ENCODE results near the gene DHCR24.

Gene DHCR24

DNA sequence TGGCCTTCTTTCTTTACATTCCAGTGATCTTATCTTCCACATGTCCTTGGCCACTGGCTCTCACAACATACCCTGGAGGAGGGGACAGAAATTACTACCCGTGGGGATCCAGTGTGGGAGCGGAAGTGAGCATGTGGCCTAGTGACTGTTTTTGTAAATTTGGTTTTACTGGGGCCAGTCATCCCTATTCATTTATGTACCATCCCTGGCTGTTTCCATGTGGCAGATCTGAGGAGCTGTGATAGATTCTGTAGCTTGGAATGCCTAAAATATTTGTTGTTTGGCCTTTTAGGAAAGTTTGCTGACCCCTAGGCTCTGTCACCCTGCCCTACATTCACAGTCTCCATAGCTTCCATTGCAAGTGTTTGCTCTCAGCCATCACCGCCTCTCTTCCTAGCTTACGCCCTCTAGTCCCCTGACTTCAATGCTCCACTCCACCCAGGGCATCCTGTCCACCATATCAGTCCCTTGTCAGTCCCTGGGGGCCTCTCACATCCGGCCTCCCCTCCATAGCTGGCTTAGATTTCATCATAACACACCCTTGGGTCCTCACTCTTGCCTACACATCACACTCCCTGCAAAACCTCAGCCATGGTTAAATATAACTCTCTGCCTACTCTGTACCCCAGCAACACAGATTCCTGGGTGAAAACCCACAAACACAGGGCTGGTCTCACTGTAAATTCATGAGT, 25.8 kb downstream of the DHCR24 start:
- DNase-seq, result no peak

DNA sequence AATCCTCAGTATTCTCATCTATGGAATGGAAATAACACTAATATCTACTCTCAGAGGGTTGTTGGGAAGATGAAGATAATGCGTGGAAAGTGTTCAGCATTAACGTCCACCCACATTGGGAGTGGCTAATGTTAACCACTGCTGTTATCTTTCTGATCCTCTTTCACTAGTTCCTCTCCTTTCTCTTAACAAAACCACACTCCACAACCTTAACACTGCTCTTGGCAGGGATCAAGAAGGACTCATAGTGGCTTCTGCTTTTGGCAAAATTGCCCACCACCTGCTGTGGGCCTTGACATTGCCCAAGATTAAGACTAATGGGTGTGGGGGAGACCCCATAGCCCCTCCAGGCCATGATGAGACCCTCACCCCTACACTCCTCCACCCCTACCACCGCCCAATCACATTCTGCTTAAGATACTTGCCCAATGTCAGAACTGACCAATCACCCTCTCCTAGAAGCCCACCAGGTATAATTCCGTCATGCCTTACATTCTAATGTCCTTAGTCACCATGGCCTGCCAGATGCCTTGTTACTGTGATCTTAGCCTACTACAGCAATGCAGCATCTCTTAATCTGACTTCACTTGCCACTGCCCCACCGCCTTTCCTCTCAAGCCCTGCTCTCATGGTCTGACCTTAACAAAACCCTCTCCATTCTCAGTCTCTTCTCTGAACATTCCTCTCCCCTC, 27.1 kb downstream of the DHCR24 start:
- DNase-seq, result no peak

DNA sequence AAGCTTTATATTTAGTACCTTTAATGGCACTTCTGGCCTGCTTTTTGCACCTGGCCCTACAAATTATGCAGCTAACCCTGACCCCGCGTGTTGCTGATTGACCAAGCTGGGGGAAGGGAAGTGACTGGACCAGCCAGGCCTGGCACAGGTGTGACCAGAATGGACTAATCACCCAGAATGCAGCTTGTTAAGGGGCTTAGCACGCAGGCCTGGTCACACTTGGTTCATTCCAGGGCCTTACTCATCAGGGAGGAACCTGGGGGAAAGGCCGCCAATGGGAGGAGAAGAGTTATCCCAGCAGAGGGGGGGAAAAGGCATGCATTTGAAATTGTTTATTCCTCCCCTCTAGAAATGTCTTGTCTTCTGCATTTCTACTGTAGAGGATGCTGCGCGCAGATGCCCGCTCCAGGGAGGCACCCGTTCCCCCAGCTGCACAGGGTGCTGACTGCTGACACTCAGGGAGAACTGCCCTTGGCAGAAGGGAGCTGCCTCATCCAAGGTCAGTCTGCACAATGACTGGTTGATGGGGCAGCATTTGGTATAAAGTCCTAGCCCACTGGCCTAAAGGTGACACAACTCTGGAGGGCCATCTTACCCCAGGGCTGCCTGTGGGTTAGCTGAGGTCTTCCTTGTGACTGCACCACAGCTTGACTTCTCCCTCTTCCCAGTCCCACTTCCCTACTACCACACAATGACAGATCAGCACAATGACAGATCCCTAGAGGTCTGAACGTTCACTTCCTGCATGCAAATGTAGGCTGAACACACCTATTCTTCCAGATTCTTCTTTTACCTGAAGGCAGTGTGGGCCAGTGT, 29.0 kb downstream of the DHCR24 start:
- no peak for DNase-seq

DNA sequence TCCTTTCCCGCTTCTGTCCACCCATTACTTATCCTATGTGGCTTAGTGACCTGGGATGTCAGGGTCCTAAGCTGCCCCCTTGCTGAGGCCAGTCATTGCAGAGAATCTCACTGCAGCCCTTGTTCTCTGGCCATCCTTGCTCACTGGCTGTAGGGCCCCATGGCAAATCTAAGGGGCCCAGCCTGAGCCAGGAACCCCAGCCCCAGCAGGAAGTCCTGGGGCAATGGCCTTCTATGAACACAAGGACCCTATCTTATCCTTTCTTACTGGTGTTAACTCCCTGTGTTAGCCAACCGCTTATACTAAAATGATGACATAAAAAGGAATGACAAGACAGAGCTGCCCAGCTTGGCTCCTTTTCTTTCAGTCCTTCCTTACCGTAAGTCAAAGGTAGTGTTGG, 29.9 kb downstream of the DHCR24 start:
- DNase-seq, result no peak

DNA sequence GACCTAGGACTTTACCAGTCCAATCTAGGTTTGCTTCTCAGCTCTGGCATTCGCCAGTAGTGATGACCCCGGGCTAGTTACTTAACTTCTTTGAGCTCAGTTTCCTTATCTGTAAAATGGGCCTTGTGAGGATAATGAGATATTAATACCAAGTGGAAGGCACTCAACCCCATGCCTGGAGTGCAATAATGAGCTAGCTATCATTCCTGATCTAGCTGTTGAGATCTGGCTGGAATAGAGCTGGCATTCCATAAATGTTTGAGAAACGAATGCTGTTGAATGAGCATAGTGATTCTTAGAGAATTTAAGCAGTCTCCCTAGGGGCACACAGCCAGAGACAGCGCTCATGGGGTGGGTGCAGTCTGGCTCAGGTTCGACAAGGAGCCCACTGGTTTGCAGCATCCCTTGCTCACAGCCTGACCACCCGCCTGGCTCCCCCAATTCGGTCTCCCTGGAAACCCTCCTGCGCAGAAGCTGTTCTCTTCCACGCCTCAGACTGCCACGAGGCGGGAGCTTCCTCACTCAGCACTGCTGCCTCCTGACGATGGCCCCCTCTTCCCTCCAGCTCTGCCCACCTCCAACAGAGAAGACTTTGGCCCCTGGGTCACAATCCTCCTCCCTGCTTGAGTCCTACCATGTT, 32.5 kb downstream of the DHCR24 start:
- no peak for DNase-seq

DNA sequence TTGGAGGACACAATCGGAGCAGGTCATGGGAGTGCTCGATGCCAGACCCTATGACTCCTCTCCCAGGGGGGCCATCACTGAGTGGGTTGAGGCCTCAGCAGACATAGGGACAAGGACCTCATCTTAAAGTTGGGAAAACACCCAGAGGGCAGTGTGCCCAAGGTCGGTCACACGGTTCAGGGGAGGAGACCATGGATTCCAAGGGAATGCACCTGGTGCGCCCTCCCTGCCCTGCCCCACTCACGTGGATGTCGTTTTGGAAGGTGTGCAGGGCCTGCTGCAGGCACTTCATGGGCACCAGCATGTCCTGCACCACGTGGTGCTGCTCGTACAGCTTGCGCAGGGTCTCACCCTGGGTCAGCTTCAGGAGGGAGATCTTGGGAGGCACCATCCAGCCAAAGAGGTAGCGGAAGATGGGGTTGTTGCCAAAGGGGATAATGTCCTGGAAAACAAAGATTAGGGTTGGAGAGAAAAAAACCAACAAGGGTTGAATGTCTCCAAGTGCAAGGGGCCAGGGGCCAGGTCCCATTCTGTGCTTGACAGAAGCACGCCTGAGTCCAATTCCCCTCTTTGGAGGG, 33.1 kb downstream of the DHCR24 start:
- no peak for DNase-seq

DNA sequence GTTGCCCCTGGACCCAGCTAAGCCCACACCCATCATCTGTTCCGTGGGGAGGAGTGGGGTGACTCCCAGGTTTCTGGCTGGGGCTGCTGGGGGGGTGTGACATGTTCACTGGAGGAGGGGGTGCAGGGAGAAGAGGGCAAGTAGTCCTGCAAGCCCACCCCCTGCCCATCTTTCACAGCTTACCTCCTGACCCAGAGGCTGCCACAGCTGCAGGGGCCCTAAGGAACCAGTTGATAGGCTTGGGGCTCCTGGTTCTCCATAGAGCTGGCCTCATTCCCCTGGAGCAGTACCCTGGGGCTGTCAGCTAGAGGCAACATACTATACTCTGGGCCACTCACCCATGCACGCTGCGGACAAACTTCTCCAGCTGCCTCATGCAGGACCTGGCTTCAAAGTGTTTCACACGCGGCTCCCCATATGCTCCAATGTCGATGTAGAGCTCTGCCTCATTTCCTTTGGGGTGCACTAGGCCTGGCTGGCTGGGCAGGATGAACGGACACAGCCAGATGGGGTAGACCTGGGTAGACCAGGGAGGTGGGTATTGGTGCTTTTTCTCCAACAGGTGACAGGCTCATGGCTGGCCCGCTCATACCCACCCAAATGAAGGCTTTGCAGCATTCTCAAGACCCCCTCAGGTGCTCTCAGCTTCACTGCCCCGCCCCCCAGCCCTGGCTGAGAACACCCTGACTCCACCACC, 33.8 kb downstream of the DHCR24 start:
- no peak for DNase-seq

DNA sequence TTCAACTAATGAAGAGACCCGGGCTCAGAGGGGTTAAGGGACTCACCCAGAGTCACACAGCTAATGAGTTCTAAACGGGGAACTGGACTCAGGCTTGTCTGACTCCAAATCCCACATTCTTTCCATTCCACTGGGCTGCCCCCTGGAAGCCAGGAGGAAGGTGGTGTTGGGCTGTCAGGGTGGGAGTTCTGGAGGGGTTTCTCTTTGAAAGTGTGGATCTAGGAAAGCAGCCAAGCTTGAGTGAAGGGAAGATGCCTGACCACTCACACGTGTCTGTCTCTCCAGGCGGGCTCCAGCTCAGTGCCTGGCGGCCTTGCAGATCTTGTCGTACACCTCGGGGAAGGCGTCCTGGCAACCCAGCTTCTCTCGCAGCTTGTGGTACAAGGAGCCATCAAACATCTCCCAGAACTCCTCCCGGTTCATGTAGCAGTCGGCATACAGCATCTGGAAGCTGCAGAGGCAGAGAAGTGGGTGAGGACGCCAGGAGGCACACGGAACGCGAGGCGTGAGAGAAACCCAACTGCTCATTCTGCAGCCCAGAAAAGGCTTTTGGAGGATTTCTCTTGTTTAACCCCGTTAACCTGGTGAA, 35.0 kb downstream of the DHCR24 start:
- no peak for DNase-seq

DNA sequence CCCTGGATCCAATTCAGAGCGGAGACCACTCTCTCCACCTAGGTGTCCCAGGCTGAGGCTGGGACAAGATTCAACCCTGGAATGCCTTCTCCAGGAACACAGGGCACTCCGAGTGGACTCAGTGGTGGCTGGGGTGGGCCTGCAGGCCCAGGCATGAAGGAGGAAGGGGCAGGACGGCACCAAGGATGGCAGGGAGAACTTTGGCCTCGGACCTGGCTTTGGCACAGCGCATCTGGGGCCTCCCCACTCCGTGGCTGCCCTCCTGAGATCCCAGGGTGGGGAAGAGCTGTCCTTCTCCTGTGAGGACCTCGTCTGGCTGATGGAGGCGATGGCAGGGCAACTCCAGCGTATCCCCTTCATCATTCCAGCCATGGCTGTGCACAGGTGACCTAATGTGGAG, 35.6 kb downstream of the DHCR24 start:
- no peak for DNase-seq

DNA sequence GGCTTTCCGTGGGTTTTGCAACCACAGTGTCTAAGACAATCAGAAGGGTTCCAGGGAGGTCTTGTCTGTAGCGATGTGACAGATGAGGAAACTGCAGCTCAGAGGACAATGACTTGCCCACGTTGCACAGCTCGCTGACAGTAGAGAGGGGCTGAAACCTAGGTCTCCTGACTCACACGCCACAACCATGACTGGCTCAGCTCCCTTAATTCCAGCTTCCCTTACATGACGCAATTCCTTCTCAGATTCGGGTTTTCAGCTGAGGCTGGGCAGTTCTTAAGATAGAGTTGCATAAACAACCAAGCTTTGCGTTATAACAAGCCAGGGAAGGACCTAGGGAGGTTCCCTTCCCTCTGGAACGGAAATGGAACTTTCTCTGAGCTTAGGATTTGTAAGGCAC, 36.3 kb downstream of the DHCR24 start:
- no peak for DNase-seq

DNA sequence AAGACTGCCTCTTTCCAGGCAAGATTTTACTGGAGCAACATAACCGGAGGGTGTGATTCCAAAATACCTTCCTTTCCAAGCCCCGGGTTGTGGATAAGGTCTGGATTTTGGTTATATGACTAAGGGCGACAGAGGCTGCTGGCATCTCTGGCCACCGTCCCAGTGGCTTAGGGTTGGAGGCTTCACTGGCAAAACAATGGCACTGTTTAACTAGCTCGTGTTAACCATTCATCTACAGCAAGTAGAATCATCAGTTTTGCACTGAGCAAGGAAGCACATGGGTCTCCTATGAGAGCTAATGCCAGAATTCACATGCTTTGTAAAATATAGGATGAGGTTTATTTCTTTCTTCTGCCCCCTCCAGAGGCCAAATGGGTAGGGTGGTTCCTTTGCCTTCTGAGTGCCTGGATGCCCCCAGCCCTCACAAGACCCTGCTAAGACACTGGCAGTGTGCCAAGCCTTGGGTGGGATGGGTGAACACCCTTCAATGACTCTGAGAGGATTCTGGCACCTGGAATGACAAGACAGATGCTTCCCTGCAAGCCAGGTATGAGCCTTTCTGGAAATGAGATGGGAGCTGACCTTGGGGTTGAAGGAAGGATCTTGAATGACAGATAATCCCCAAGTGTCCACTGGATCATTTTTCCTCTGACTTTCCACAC, 36.8 kb downstream of the DHCR24 start:
- no peak for DNase-seq

DNA sequence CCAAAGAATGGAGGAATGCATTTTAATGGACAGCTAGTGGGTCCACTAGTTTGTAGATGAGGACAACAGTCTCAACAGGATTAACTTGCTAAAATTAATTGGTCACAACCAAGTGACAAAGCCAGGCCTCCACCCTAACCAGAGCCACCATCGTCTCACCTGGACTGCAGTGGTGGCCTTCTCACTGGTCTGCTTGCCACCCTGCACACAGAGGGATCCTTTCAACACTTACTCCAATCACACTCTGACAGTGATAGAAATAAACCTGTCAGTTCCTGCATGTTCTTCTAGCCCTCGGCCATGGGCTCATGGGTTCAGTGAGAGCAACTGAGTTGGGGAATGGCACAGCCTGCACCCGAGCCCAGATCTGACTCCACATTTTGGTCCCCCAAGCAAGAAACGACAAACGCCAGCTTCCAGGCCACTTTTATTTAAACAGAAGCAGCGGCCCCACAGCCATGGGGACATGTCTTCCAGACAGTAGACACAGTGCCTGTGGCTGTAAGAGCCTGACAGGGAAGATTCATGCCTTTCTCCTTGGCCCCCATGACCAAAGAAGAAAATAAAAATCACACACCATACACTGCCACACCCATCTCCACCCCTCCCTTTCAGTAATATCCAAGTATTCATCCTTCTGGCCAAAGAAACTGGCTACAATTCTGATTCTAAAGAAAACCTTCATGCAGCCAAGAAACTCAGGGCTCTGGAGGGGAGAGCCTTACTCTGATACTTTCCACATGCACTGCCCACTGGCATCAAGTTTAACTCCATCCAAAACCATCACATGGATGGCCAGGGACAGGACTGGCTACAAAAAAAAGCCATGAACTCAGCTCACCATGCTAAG, 37.6 kb downstream of the DHCR24 start:
- no peak for DNase-seq

DNA sequence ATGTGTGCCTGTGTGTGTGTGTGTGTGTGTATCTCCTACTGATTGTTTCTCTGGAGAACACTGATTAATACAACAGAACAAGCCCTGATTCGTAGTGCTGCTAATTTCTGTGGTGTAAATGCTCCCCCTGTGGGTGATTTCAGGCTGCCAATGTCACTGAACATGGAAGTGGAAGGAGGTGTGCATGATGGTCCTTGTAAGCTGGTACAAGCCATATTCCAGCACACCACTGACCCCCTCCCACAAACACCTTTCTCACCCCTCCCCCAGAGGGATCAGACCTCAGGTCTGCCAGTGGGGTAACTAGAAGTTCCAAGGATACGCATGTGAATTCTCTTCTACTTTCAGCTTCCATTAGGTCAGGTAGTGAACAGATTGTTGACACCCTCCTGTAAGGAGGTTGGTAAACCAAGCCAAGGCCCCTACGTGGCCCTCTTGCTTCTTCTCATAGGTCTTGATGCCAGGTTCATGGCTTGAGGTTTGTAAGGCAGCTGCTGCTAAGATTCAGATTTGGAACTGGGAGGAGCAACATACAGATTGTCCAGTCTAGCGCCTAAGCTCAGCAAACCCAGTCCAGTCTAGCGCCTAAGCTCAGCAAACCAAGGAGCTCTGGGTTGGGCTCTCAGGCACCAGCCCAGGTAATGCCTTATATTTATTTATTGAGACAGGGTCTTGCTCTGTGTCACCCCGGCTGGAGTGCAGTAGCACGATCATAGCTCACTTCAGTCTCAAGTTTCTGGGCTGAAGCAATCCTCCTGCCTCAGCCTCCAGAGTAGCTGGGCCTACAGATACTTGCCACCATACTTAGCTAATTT, 38.7 kb downstream of the DHCR24 start:
- DNase-seq, result no peak

DNA sequence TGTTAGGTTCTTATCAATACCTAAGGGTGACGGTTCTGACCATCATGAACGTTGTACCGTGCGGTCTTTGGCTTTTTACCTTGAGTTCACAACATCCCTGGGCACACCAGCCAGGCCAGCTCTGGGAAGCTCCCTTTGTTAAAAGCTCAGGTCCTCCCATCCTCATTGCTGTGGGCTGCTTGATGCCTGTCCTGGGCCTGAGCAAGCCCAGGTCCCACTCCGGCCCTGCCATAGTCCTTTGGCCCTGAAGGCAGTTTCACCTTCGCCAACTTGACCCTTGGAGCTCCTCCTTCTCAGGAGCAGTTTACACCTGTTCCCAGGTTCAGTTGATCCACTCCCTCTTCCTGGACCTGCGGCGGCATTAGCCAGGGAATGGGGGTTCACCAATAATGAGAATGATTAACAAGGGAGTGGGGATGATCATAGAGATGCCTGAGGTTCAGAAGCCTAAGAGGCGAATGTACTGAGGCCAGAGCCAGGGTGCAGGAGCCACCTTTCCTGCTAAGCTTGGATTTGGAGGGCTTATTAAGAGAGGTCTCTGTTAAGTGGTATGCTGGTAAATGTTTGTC, 40.2 kb downstream of the DHCR24 start:
- DNase-seq, result no peak

DNA sequence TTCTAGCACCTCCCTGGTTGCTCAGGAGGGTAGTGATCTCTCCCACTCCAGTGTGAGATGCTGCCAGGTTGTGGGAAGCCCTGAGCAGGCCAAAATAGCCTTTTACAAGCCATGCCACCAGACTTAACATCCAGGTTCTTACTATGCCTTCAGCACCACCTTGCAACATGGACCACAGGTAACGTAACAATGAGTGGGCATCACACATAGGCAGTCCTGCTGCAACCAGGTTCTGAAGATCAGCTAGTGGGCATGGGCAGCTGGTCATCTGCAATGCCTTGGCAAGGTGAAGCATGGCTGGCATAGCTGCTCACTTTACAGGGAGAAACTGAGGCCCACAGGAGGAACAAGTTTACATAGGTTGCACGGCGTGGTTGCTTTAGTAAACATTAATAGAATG, 40.7 kb downstream of the DHCR24 start:
- no peak for DNase-seq

DNA sequence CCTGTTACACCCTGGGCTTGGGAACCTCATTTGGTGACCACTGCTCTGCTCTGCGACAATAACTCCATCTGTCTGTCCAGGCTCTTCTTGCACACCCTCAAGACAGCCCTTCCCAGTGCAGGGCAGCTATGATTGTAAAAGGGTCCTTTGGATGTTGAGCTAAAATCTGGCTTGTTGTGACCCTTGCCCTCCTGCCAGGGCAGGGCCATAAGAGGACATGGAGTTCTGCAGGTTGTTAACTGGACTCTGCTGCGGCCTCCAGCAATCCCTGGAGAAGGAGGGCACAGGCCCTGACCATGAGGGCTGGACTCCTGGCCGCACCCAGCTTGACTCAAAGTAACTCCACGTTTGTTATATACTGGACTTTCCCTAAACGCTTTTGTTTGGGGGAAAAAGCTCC, 41.2 kb downstream of the DHCR24 start:
- no peak for DNase-seq

DNA sequence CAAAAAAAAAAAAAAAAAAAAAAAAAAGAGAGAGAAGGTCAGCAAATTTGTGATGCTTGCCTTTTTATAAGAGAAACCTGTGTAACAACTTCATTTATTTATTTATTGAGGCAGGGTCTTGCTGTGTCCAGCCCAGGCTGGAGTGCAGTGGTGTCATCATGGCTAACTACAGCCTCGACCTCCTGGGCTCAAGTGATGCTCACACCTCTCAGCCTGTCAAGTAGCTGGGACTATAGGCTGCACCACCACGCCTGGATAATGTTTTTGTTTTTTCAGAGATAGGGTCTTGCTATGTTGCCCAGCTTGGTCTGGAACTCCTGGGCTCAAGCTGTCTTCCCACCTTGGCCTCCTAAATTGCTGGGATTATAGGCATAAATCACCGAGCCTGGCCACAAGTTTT, 42.4 kb downstream of the DHCR24 start:
- no peak for DNase-seq

DNA sequence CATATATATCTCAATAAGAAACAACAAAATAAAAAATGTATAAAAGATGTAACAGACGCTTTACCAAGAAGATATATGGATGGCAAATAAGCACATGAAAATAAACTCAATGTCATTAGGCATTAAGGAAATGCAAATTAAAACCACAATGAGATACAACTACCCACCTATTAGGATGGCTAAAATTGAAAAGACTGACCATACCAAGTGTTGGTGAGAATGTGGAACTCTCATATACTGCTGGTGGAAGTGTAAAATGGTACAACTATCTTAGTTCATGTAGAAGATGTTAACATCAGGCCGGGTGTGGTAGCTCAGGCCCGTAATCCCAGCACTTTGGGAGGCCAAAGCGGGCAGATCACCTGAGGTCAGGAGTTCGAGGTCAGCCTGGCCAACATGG, 43.5 kb downstream of the DHCR24 start:
- DNase-seq, result no peak

DNA sequence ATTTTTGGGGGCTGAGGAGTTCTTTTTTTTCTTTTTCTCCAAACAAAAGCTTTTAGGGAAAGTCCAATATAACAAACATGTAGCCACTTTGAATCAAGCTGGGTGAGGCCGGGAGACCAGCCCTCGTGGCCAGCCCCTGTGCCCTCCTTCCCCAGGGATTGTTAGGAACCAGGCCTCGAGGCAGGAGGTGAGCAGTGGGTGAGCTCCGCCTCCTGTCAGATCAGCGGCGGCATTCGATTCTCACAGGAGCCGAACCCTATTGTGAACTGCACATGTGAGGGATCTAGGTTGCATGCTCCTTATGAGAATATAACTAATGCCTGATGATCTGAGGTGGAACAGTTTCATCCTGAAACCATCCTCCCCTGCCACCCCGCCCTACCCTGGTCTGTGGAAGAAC, 44.0 kb downstream of the DHCR24 start:
- DNase-seq, result no peak

Measured in activated CD4-positive, alpha-beta T cell treated with anti-CD3 and anti-CD28 coated beads, Interleukin-2, amount 50 U/mL, for 4 hours (primary cell).